Psoas muscle (tissue), 8 donors: Measurements from ENCODE around the gene SPSB3. TPM values are rescaled to one million over a fixed set of nuclear protein-coding genes. Genes with fewer than 3 reads are reported as not detected.

Experiments used
- ATAC-seq, 4 donors: fragments of 200-7000 bp; cut with Tn5 transposase; one replicate each; pipeline ENCODE4 v1.9.1; 2020; ENCODE audit warnings: moderate library complexity in 3 of 4, mild to moderate bottlenecking in 2 of 4
- DNase-seq, 2 donors: peaks; one replicate each; pipeline ENCODE4 v3.0.0-alpha.2; 2020
- H3K27ac ChIP-seq: fragments of 200-600 bp; one replicate; pipeline ENCODE4 v1.8.0; 2022
- H3K27me3 ChIP-seq, 3 donors: fragments of 200-600 bp in 1 of 3; one replicate each; pipeline versions ENCODE4 v1.6.1 to v1.8.0; 2013 to 2022; ENCODE audit warnings: low read length in 2 of 3, mild to moderate bottlenecking in 2 of 3, moderate library complexity in 1 of 3; ENCODE audit not compliant: insufficient read depth in 3 of 3
- H3K36me3 ChIP-seq, 2 donors: fragments of 200-600 bp in 1 of 2; one replicate each; pipeline versions ENCODE4 v1.6.1 to v1.8.0; 2013 to 2022; ENCODE audit warnings: low read depth in 1 of 2, mild to moderate bottlenecking in 1 of 2, moderate library complexity in 1 of 2; ENCODE audit not compliant: insufficient read depth in 1 of 2
- H3K4me1 ChIP-seq: fragments of 200-600 bp; one replicate; pipeline ENCODE4 v1.8.0; 2022
- H3K4me3 ChIP-seq: fragments of 200-600 bp; one replicate; pipeline ENCODE4 v1.8.0; 2022; ENCODE audit warnings: mild to moderate bottlenecking
- H3K9me3 ChIP-seq: fragments of 200-600 bp; one replicate; pipeline ENCODE4 v1.8.0; 2022
- CTCF ChIP-seq: fragments of 200-600 bp; IDR thresholded peaks from one replicate; pipeline ENCODE4 v1.8.0; 2022; ENCODE audit warnings: antibody characterized with exemption
- WGBS, 3 donors: extraction: QIAGEN DNeasy Blood & Tissue Kit; methylation state at CpG; one replicate each; pipeline versions ENCODE4 v1.1.6 to v1.1.7; 2013; 5-methylcytosine and 5-hydroxymethylcytosine counted together
- intact Hi-C, 2 donors: fragments of 100-400 bp; cut with DNase I; formaldehyde crosslinking; loops; one replicate each; pipeline versions ENCODE4 v1.11.0 to v1.14.2; 2022
- polyA plus RNA-seq, 3 donors: library from polyadenylated mRNA; stranded (reverse); fragments of 200-250 nt; gene quantifications; one replicate each; pipeline ENCODE4 v1.2.3, GENCODE V29; 2013
- total RNA-seq, 4 donors: library from RNA; stranded (reverse); fragmentation: NEBNext Ultra II Directional in 2 of 4; extraction: Animal tissue kit (Norgen Biotek cat#: 25700) in 2 of 4; gene quantifications; one replicate each; pipeline versions ENCODE4 v1.2.1 to v1.2.4, GENCODE V29; 2021 to 2023
- donor health status: healthy with polysubstance abuse.
- donor health status: DM: no; HTN: no; CAD: no; lungs with moderate emphysema.
- donor health status: Bipolar disorder and iron deficiency.
- donor health status: healthy.
- donor health status: DM: yes; HTN: yes; CAD: no.
- donor health status: DM: no; HTN: no; CAD: no.
- donor health status: DM: no; HTN: no; CAD: no.
- donor health status: DM: yes; HTN: yes; CAD: no.

SPSB3 gene
- total and polyA plus RNA-seq, 7 donors, result 26.3 to 108 (median 54.9) TPM

- Histone ChIP-seq H3K27ac (no peak overlapping the region), H3K4me3 (no peak overlapping the region), H3K4me1 (peaks cover 22% of the 10 kb centered on the region), H3K27me3 (no peaks in the 10 kb centered on the region), H3K9me3 (no peaks in the 10 kb centered on the region), H3K36me3 (peaks cover 0 to 50% of the 10 kb centered on the region in 2 donors)
- ATAC-seq (no peak), DNase-seq (peak; percentile 10 to 53)
- WGBS, 3 donors, result 83 to 88% (median 83%) methylated on average over 14 of the region's 14 CpGs
- intact Hi-C loops, result no loop called here
- TF ChIP-seq CTCF, result no peak
These were observed 3.4 kb upstream of the SPSB3 start for GRCh38 chr16:1785846-1786170.

GRCh38 chr16:1784977-1785845, 2.8 kb upstream of the SPSB3 start:
- WGBS, 3 donors, result 81 to 88% (median 83%) methylated on average over 26 of the region's 26 CpGs
- peaks cover 0 to 54% of the 10 kb centered on the region in 2 donors for H3K36me3 ChIP-seq

GRCh38 chr16:1781758-1782407, 488 bp downstream of the SPSB3 start:
- peaks cover 0 to 52% of the 10 kb centered on the region in 2 donors for H3K36me3 ChIP-seq
- ATAC-seq, result peak in 1 of 4 donors; percentile 23
- intact Hi-C loops, result no loop called here

More at GRCh38 chr16:1784977-1785845, 2.8 kb upstream of the SPSB3 start:
- Histone ChIP-seq H3K9me3 (no peaks in the 10 kb centered on the region), H3K27me3 (no peaks in the 10 kb centered on the region), H3K27ac (no peak overlapping the region), H3K4me3 (no peak overlapping the region), H3K4me1 (peaks cover 28% of the 10 kb centered on the region)
- DNase-seq, result peak in 1 of 2 donors; percentile 45
- ATAC-seq, result no peak
- TF ChIP-seq CTCF, result no peak
- intact Hi-C loops, result no loop called here

GRCh38 chr16:1781254-1781653, 1.1 kb downstream of the SPSB3 start:
- H3K27ac ChIP-seq, result peak overlapping the region; percentile 92
- 57 to 63% (median 62%) methylated on average over 20 of the region's 20 CpGs for WGBS, 3 donors
- H3K9me3 ChIP-seq, result no peaks in the 10 kb centered on the region
- intact Hi-C loops, result no loop called here
- no peak for ATAC-seq
- TF ChIP-seq CTCF, result no peak
- H3K4me1 ChIP-seq, result peaks cover 34% of the 10 kb centered on the region
- no peaks in the 10 kb centered on the region for H3K27me3 ChIP-seq
- DNase-seq, result peak; percentile 18 to 66
- H3K4me3 ChIP-seq, result peak overlapping the region; percentile 86
- peaks cover 0 to 54% of the 10 kb centered on the region in 2 donors for H3K36me3 ChIP-seq

More at GRCh38 chr16:1781758-1782407, 488 bp downstream of the SPSB3 start:
- H3K27ac ChIP-seq, result peak overlapping the region; percentile 92
- peak; percentile 26 to 66 for DNase-seq
- H3K4me3 ChIP-seq, result peak overlapping the region; percentile 86
- H3K9me3 ChIP-seq, result no peaks in the 10 kb centered on the region
- H3K27me3 ChIP-seq, result no peaks in the 10 kb centered on the region
- no peak for TF ChIP-seq CTCF
- peaks cover 34% of the 10 kb centered on the region for H3K4me1 ChIP-seq
- 0 to 1% (median 0%) methylated on average over 44 to 70 of the region's 70 CpGs for WGBS, 3 donors
